Right forelimb (tissue), 1 donor: ENCODE results near the gene LAX1.

ENCODE experiments used
- DNase-seq: peaks from one replicate; pipeline ENCODE4 v3.0.0-alpha.2; 2018

The LAX1 gene

DNA sequence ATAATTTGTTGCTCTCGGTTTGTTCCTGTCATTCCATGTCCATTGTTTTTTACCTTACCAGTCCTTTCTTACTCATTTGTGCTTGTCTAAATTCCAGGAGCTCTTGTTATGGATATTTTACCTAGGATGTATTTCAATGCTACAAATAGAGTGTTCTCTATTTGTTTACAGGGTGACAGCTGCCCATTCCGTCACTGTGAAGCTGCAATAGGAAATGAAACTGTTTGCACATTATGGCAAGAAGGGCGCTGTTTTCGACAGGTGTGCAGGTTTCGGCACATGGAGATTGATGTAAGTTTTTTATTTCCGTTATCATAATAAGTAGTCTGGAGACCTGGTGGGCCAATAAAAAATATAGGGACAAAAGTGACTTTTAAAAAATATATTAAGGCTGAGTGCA lies 53.4 kb downstream of the LAX1 start:
- DNase-seq: no peak

DNA sequence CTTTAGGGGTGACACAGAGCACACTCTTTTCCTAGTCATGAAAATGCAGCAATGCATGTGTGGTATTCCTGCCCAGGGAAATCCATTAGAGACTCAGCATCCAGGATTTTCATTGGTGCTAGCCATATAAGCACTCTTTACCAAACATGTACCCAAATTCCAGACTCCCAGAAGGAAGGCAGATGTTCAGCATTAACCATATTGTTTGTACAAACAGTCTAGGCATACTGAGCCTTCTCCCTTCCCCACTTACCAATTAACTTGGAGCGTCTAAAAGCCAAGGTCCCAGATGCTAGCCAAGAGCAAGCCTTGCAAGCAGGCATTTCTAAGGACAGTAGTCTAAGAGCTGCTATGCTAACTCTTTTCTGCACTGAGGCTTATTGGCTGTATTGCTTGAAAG lies 58.3 kb downstream of the LAX1 start:
- no peak for DNase-seq
